ENCODE measurements around the gene RIPK1. TPM values are rescaled to one million over a fixed set of nuclear protein-coding genes. Genes with fewer than 3 reads are reported as not detected.

RIPK1 gene
- total RNA-seq, 5 donors from 2014 or later (not counting 1 experiment from before 2014, with no cell fraction given): 22.5 to 33.8 (median 31.7) TPM

DNA sequence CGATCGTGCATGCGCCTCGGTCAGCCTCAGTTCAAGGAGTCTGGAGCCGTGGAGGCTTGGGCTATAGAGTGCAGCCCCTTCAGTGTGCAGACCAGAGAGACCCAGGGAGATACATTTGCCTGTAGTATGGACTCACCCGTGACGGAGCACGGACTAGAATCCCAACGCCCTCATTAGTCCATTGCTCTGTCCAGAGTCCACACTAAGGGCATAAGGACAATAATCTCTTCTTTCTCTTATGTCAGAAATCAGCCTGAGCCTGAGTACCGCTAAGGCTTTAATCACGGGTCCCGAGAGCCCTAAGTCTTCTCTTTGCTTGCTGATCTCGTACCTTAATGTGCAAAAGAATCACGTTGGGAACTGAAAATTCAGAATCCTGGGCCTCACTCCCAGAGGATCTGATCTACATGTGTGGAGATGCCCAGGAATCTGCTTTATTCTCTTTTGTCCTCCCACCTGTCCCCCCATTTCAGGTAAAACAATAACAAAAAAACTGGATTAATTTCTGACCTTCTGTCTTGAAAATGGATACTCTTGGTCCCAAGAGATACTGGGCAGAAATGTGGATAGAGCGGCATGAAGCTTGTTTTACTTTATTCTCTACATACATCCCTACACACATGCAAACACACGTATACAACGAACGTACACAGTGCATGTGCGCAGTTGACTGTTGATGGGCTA is 50.9 kb downstream of the RIPK1 start:
- ATAC-seq (replicated peaks in 1 of 4) (peak; percentile 24 to 29 (median 24)), DNase-seq (peak in 1 of 35 experiments; percentile 12)
- H3K27me3 ChIP-seq (replicated peaks in 1 of 2; ENCODE audit: control insufficient read depth in 2 of 2, extremely low read depth in 1 of 2, insufficient read depth in 2 of 2, low read length in 1 of 2): no peaks in the 10 kb centered on the region
- H3K4me3 Mint-ChIP-seq: peak overlapping the region; percentile 85 to 89 (median 87)
- H3K9me3 ChIP-seq: no peaks in the 10 kb centered on the region
- ChIA-PET CTCF (interaction anchor here (0.7 to 1.0 kb wide), 3 partner anchors 16 to 168 kb away, joined by 3 to 4 read pairs (median 3); no protein-coding TSS in a partner anchor), POLR2A (interaction anchor here in 1 of 2 donors (0.7 kb wide), 1 partner anchor 37 kb away, joined by 3 read pairs; no protein-coding TSS in a partner anchor)
- no peak overlapping the region for H3K27ac ChIP-seq (ENCODE audit: low read length)
- no peaks in the 10 kb centered on the region for H3K27me3 Mint-ChIP-seq
- peaks cover 0 to 11% of the 10 kb centered on the region in 2 experiments for H3K4me1 ChIP-seq (ENCODE audit: control insufficient read depth in 1 of 2, extremely low read depth in 1 of 2, insufficient read depth in 2 of 2, low read length in 2 of 2)
- peaks cover 6% of the 10 kb centered on the region for H3K36me3 Mint-ChIP-seq
- peak overlapping the region; percentile 71 to 79 for H3K4me3 ChIP-seq (ENCODE audit: control insufficient read depth in 1 of 2, extremely low read depth in 1 of 2, low read length in 1 of 2)
- no peaks in the 10 kb centered on the region for H3K9me3 Mint-ChIP-seq
- peaks cover 0 to 11% of the 10 kb centered on the region in 2 donors for H3K36me3 ChIP-seq (ENCODE audit: control insufficient read depth in 2 of 2, extremely low read depth in 1 of 2, insufficient read depth in 1 of 2, low read length in 1 of 2)
- H3K4me1 Mint-ChIP-seq: peaks cover 15 to 16% (median 16%) of the 10 kb centered on the region in 3 donors
- peak overlapping the region in 1 of 2 donors; percentile 48 for H3K27ac Mint-ChIP-seq
- WGBS (ENCODE audit: insufficient coverage): 6% methylated on average over 14 of the region's 19 CpGs

DNA sequence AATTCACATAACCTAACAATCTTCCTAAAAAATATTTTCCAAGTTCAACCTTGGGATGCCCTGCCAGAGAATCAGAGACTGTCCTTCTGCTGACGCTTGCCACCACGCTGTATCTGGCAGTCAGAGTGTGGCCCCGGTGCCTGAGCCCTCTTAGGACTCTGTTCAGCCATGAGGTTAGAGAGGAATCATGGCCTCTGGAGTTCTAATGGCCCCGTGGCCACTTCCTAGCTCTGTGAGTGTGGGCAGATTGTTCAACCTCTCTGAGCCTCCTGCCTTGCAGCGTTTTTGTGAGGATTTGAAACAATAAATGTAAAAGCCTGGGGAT is 52.4 kb downstream of the RIPK1 start:
- WGBS (ENCODE audit: insufficient coverage): 74% methylated on average over 3 of the region's 5 CpGs
- Mint-ChIP-seq H3K4me1 (peaks cover 15 to 16% (median 16%) of the 10 kb centered on the region in 3 donors), H3K4me3 (no peak overlapping the region), H3K9me3 (no peaks in the 10 kb centered on the region), H3K36me3 (no peaks in the 10 kb centered on the region), H3K27ac (no peak overlapping the region), H3K27me3 (no peaks in the 10 kb centered on the region)
- ChIA-PET CTCF (interaction anchor here (0.6 to 0.7 kb wide), 4 partner anchors 8 to 127 kb away, joined by 3 to 11 read pairs (median 4); no protein-coding TSS in a partner anchor), POLR2A (no interaction called here)
- H3K4me3 ChIP-seq (ENCODE audit: control insufficient read depth in 1 of 2, extremely low read depth in 1 of 2, low read length in 1 of 2): no peak overlapping the region
- H3K4me1 ChIP-seq (ENCODE audit: control insufficient read depth in 1 of 2, extremely low read depth in 1 of 2, insufficient read depth in 2 of 2, low read length in 2 of 2): peaks cover 0 to 11% of the 10 kb centered on the region in 2 experiments
- no peaks in the 10 kb centered on the region for H3K36me3 ChIP-seq (ENCODE audit: control insufficient read depth in 2 of 2, extremely low read depth in 1 of 2, insufficient read depth in 1 of 2, low read length in 1 of 2)
- H3K27me3 ChIP-seq (replicated peaks in 1 of 2; ENCODE audit: control insufficient read depth in 2 of 2, extremely low read depth in 1 of 2, insufficient read depth in 2 of 2, low read length in 1 of 2): no peaks in the 10 kb centered on the region
- DNase-seq (no peak), ATAC-seq (replicated peaks in 1 of 4) (no peak)
- H3K9me3 ChIP-seq: no peaks in the 10 kb centered on the region
- no peak overlapping the region for H3K27ac ChIP-seq (ENCODE audit: low read length)

DNA sequence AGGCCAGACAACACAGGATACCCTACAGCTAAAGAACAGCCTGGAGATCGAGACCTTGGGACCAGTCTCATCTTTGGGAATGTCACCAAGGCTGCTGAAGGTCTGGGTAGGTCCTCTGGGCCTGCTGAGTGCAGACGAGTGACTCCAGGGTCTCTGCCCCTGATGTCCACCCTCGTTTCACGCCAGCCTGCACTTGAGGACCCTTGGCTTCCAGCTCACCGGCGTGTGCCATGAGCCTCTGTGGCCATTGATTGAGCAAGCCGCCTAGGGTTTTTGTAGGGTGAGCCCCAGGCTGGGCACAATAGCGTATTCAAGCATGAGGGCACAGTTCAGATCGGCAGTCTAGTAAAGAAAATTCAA is 54.5 kb downstream of the RIPK1 start:
- 94% methylated on average over 7 of the region's 9 CpGs for WGBS (ENCODE audit: insufficient coverage)
- Mint-ChIP-seq H3K36me3 (no peaks in the 10 kb centered on the region), H3K4me1 (peaks cover 10 to 12% (median 10%) of the 10 kb centered on the region in 3 donors), H3K27ac (no peak overlapping the region), H3K9me3 (no peaks in the 10 kb centered on the region), H3K27me3 (no peaks in the 10 kb centered on the region), H3K4me3 (no peak overlapping the region)
- no peak overlapping the region for H3K27ac ChIP-seq (ENCODE audit: low read length)
- CTCF ChIA-PET: no interaction called here
- H3K4me1 ChIP-seq (ENCODE audit: control insufficient read depth in 1 of 2, extremely low read depth in 1 of 2, insufficient read depth in 2 of 2, low read length in 2 of 2): peaks cover 0 to 14% of the 10 kb centered on the region in 2 experiments
- no peak for DNase-seq
- H3K4me3 ChIP-seq (ENCODE audit: control insufficient read depth in 1 of 2, extremely low read depth in 1 of 2, low read length in 1 of 2): no peak overlapping the region
- no peak for ATAC-seq (replicated peaks in 1 of 4)
- H3K36me3 ChIP-seq (ENCODE audit: control insufficient read depth in 2 of 2, extremely low read depth in 1 of 2, insufficient read depth in 1 of 2, low read length in 1 of 2): no peaks in the 10 kb centered on the region
- H3K27me3 ChIP-seq (replicated peaks in 1 of 2; ENCODE audit: control insufficient read depth in 2 of 2, extremely low read depth in 1 of 2, insufficient read depth in 2 of 2, low read length in 1 of 2): no peaks in the 10 kb centered on the region
- H3K9me3 ChIP-seq: no peaks in the 10 kb centered on the region
- POLR2A ChIA-PET: no interaction called here

DNA sequence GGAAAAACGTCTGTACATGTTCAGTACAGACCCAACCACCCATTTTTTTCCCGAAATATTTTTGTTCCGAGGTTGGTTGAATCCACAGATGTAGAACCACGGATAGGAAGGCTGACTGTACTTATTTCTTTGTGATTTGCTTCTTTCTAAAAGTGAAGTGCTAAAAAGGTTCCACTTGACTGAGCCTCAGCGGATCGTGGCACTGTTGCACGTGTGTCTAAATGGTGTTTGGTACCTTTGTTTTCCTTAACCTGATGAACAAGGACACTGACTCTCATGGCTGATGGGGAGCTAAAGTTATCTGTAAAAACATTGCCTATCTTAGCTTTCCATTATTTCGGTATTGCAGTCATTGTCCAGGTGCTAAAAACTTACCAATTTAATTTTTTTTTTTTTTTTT is 56.4 kb downstream of the RIPK1 start:
- peaks cover 13% of the 10 kb centered on the region for H3K36me3 Mint-ChIP-seq
- H3K4me1 Mint-ChIP-seq: peaks cover 0 to 2% (median under 1%) of the 10 kb centered on the region in 3 donors
- H3K9me3 ChIP-seq: no peaks in the 10 kb centered on the region
- H3K27me3 Mint-ChIP-seq: no peaks in the 10 kb centered on the region
- H3K27me3 ChIP-seq (replicated peaks in 1 of 2; ENCODE audit: control insufficient read depth in 2 of 2, extremely low read depth in 1 of 2, insufficient read depth in 2 of 2, low read length in 1 of 2): no peaks in the 10 kb centered on the region
- WGBS (ENCODE audit: insufficient coverage): 96% methylated on average over 3 of the region's 8 CpGs
- H3K4me3 Mint-ChIP-seq: no peak overlapping the region
- H3K4me3 ChIP-seq (ENCODE audit: control insufficient read depth in 1 of 2, extremely low read depth in 1 of 2, low read length in 1 of 2): no peak overlapping the region
- CTCF ChIA-PET: interaction anchor here (0.6 to 0.8 kb wide), 4 partner anchors 16 to 246 kb away, joined by 3 read pairs; no protein-coding TSS in a partner anchor
- ATAC-seq (replicated peaks in 1 of 4): no peak
- peaks cover 0 to 2% of the 10 kb centered on the region in 2 donors for H3K36me3 ChIP-seq (ENCODE audit: control insufficient read depth in 2 of 2, extremely low read depth in 1 of 2, insufficient read depth in 1 of 2, low read length in 1 of 2)
- no peak for DNase-seq
- H3K27ac ChIP-seq (ENCODE audit: low read length): no peak overlapping the region
- POLR2A ChIA-PET: no interaction called here
- no peaks in the 10 kb centered on the region for H3K9me3 Mint-ChIP-seq
- peaks cover 0 to 6% of the 10 kb centered on the region in 2 experiments for H3K4me1 ChIP-seq (ENCODE audit: control insufficient read depth in 1 of 2, extremely low read depth in 1 of 2, insufficient read depth in 2 of 2, low read length in 2 of 2)
- no peak overlapping the region for H3K27ac Mint-ChIP-seq

DNA sequence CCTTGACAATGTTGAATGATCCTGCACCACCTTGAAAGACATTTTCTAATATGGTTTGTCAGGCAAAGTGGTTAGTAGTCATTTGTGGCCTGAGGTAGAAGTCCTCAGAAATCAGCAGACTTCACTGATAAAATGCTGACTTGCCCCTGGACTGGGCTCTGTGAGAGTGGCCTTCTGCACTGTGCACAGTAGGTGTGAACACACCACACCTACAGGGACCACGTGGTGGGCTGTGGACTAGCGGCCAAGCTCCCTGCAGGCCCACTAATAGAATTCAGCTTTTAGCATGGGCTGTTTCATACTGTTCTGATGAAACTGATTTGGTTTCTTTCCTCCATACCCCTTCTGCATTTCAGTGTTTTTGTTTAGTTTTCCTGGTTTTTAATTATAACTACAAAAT is 57.5 kb downstream of the RIPK1 start:
- ChIA-PET CTCF (interaction anchor here (0.6 to 2.6 kb wide), 7 partner anchors 24 to 721 kb away, joined by 3 to 13 read pairs (median 5); no protein-coding TSS in a partner anchor), POLR2A (interaction anchor here in 1 of 2 donors (0.6 kb wide), 1 partner anchor 360 kb away, joined by 5 read pairs; the partner anchor contains the start of gene WRNIP1)
- no peaks in the 10 kb centered on the region for H3K9me3 Mint-ChIP-seq
- H3K27ac ChIP-seq (ENCODE audit: low read length): no peak overlapping the region
- no peak overlapping the region for H3K4me3 Mint-ChIP-seq
- ATAC-seq (replicated peaks in 1 of 4) (no peak), DNase-seq (no peak)
- H3K27me3 Mint-ChIP-seq: no peaks in the 10 kb centered on the region
- H3K27me3 ChIP-seq (replicated peaks in 1 of 2; ENCODE audit: control insufficient read depth in 2 of 2, extremely low read depth in 1 of 2, insufficient read depth in 2 of 2, low read length in 1 of 2): no peaks in the 10 kb centered on the region
- WGBS (ENCODE audit: insufficient coverage): no CpG with 5 or more reads among the region's 2 CpGs
- H3K9me3 ChIP-seq: no peaks in the 10 kb centered on the region
- peaks cover 19% of the 10 kb centered on the region for H3K36me3 Mint-ChIP-seq
- H3K4me1 Mint-ChIP-seq: peaks cover 0 to 2% (median 0%) of the 10 kb centered on the region in 3 donors
- H3K27ac Mint-ChIP-seq: no peak overlapping the region
- peaks cover 5 to 6% of the 10 kb centered on the region in 2 donors for H3K36me3 ChIP-seq (ENCODE audit: control insufficient read depth in 2 of 2, extremely low read depth in 1 of 2, insufficient read depth in 1 of 2, low read length in 1 of 2)
- peaks cover 0 to 6% of the 10 kb centered on the region in 2 experiments for H3K4me1 ChIP-seq (ENCODE audit: control insufficient read depth in 1 of 2, extremely low read depth in 1 of 2, insufficient read depth in 2 of 2, low read length in 2 of 2)
- no peak overlapping the region for H3K4me3 ChIP-seq (ENCODE audit: control insufficient read depth in 1 of 2, extremely low read depth in 1 of 2, low read length in 1 of 2)

DNA sequence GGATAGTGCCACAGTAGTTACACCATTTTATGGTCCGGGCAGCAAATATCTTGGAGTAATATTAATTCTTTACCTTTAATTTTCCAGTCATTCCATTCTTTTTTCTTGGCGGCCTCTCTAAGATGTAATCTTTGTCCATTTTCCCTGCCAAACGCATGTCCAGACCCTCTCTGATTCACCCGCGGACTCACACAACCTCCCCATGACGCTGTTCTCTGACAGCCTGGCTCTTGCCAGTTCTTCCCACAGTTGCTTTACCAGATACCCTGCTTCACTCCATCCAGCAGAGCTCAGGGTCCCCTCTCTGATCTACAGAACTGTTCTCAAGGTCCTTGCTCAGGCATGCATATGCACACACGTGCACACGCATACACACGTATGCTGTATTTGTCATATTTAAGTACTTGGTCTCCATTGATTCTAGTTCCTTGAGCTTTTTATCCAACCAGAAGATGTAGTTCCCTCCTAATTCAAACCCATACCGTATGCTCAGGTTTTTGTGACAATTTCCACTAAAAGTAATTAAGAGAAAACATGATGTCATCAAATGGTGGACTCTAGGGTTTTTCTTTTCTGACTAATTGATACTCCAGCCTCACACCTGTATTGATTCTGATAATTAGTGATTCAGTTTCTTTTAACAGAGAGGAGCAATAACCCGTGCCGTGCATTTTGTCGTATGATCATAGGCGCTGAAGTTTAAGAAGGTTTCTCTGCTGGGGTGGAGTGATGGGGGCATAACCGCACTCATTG is 60.2 kb downstream of the RIPK1 start:
- no peak overlapping the region for H3K4me3 Mint-ChIP-seq
- WGBS (ENCODE audit: insufficient coverage): 90% methylated on average over 9 of the region's 15 CpGs
- peaks cover 5 to 6% of the 10 kb centered on the region in 2 donors for H3K36me3 ChIP-seq (ENCODE audit: control insufficient read depth in 2 of 2, extremely low read depth in 1 of 2, insufficient read depth in 1 of 2, low read length in 1 of 2)
- H3K9me3 ChIP-seq: no peaks in the 10 kb centered on the region
- ATAC-seq (replicated peaks in 1 of 4) (no peak), DNase-seq (no peak)
- peaks cover 0 to 2% (median 0%) of the 10 kb centered on the region in 3 donors for H3K4me1 Mint-ChIP-seq
- no peaks in the 10 kb centered on the region for H3K27me3 Mint-ChIP-seq
- ChIA-PET CTCF (interaction anchor here (0.6 to 1.2 kb wide), 4 partner anchors 8 to 894 kb away, joined by 4 to 5 read pairs (median 5); no protein-coding TSS in a partner anchor), POLR2A (no interaction called here)
- no peaks in the 10 kb centered on the region for H3K9me3 Mint-ChIP-seq
- peaks cover 0 to 6% of the 10 kb centered on the region in 2 experiments for H3K4me1 ChIP-seq (ENCODE audit: control insufficient read depth in 1 of 2, extremely low read depth in 1 of 2, insufficient read depth in 2 of 2, low read length in 2 of 2)
- H3K27me3 ChIP-seq (replicated peaks in 1 of 2; ENCODE audit: control insufficient read depth in 2 of 2, extremely low read depth in 1 of 2, insufficient read depth in 2 of 2, low read length in 1 of 2): no peaks in the 10 kb centered on the region
- H3K36me3 Mint-ChIP-seq: peaks cover 33% of the 10 kb centered on the region
- H3K27ac Mint-ChIP-seq: no peak overlapping the region
- no peak overlapping the region for H3K27ac ChIP-seq (ENCODE audit: low read length)
- no peak overlapping the region for H3K4me3 ChIP-seq (ENCODE audit: control insufficient read depth in 1 of 2, extremely low read depth in 1 of 2, low read length in 1 of 2)
